HG03196 (cell line): Measurements from ENCODE around the gene TAOK3.
"Not testable (repeated sequence)": the region's sequence is repeated elsewhere in the genome, so short reads cannot be mapped to it uniquely, and the experiment has no call there.

ENCODE experiments used
- ATAC-seq: cut with Tn5 transposase; IDR thresholded peaks from one replicate; pipeline ENCODE4 v1.9.1; 2021; ENCODE audit not compliant: unreplicated experiment

The TAOK3 gene

GRCh38 chr12:118307069-118307954 lies 65.4 kb downstream of the TAOK3 start:
- ATAC-seq: peak; percentile 60

- no peak for ATAC-seq
Measured at GRCh38 chr12:118304093-118304492, 68.6 kb downstream of the TAOK3 start.

- no peak for ATAC-seq
Measured at GRCh38 chr12:118302053-118302452, 70.7 kb downstream of the TAOK3 start.

- ATAC-seq: no peak
Measured at GRCh38 chr12:118299791-118300460, 72.8 kb downstream of the TAOK3 start.

GRCh38 chr12:118297284-118297683 lies 75.4 kb downstream of the TAOK3 start:
- no peak for ATAC-seq

GRCh38 chr12:118292836-118293235 lies 79.9 kb downstream of the TAOK3 start:
- ATAC-seq: no peak

GRCh38 chr12:118290130-118290529 lies 82.6 kb downstream of the TAOK3 start:
- ATAC-seq: no peak

GRCh38 chr12:118288174-118288573 lies 84.5 kb downstream of the TAOK3 start:
- no peak for ATAC-seq

GRCh38 chr12:118287728-118288127 lies 85.0 kb downstream of the TAOK3 start:
- no peak for ATAC-seq

GRCh38 chr12:118282767-118283166 lies 89.9 kb downstream of the TAOK3 start:
- ATAC-seq: no peak

GRCh38 chr12:118278288-118278687 lies 94.4 kb downstream of the TAOK3 start:
- ATAC-seq: not testable (repeated sequence)

- ATAC-seq: no peak
Measured at GRCh38 chr12:118274066-118274465, 98.6 kb downstream of the TAOK3 start.

GRCh38 chr12:118271770-118272417 lies 100.8 kb downstream of the TAOK3 start:
- no peak for ATAC-seq

GRCh38 chr12:118271183-118271582 lies 101.5 kb downstream of the TAOK3 start:
- ATAC-seq: no peak

- no peak for ATAC-seq
Measured at GRCh38 chr12:118269806-118270205, 102.9 kb downstream of the TAOK3 start.

- no peak for ATAC-seq
Measured at GRCh38 chr12:118259079-118259478, 113.6 kb downstream of the TAOK3 start.

GRCh38 chr12:118256352-118256751 lies 116.4 kb downstream of the TAOK3 start:
- no peak for ATAC-seq

GRCh38 chr12:118249547-118249946 lies 123.2 kb downstream of the TAOK3 start:
- no peak for ATAC-seq

GRCh38 chr12:118245886-118246285 lies 126.8 kb downstream of the TAOK3 start:
- not testable (repeated sequence) for ATAC-seq

- peak; percentile 47 for ATAC-seq
Measured at GRCh38 chr12:118238888-118239287, 133.8 kb downstream of the TAOK3 start.

- no peak for ATAC-seq
Measured at GRCh38 chr12:118237908-118238307, 134.8 kb downstream of the TAOK3 start.
